Measurements from ENCODE around the gene HS3ST4. TPM values are rescaled to one million over a fixed set of nuclear protein-coding genes. Genes with fewer than 3 reads are reported as not detected.

Gene HS3ST4
- total RNA-seq, 1 experiment from 2014 or later = not detected

DNA sequence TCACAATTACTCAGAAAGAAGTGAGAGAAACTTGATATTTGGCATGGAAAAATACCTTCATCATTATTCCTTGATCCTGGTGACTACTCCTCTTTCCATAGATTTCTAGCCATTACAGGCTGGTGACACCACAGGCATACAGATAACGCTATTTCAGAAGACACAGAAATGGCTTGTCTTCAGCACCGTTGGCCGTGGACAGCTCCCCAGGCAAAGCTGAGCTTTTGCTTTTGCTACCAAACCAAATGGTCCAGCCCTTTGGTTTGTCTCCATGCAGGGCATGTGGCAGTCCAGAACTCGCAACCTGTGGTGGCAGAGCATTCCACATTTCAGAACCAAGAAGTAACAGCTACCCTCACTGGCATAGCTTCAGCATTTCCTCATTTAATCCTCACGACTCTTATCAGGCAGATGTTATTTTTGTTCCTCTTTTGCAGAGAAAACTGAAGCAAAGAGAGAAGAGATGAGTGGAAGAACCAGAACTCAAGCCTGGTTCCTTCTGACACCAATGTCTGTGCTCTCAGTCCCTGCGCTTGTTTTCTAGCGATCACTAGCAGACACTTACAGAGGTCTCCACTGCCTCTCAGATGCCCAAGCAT lies 55.5 kb downstream of the HS3ST4 start:
- no peak overlapping the region for H2AFZ ChIP-seq (ENCODE audit: low read depth, low read length, poor library complexity, severe bottlenecking)
- intact Hi-C loops (cut with micrococcal nuclease) = no loop called here
- H3K9ac ChIP-seq (ENCODE audit: low read length) = no peak overlapping the region
- ChIA-PET POLR2A (no interaction called here), CTCF (no interaction called here), RAD21 (ENCODE audit: low non-redundant PET in 1 of 2, low total read pairs in 2 of 2, uncharacterized antibody in 2 of 2, unreplicated experiment in 2 of 2) (no interaction called here)
- TF ChIP-seq RAD21 (IDR thresholded peaks at IDR 0.05; ENCODE audit: low read depth) (no peak), CEBPB (IDR thresholded peaks at IDR 0.05; ENCODE audit: low read depth) (no peak)
- TF ChIP-seq, protein P1, sequence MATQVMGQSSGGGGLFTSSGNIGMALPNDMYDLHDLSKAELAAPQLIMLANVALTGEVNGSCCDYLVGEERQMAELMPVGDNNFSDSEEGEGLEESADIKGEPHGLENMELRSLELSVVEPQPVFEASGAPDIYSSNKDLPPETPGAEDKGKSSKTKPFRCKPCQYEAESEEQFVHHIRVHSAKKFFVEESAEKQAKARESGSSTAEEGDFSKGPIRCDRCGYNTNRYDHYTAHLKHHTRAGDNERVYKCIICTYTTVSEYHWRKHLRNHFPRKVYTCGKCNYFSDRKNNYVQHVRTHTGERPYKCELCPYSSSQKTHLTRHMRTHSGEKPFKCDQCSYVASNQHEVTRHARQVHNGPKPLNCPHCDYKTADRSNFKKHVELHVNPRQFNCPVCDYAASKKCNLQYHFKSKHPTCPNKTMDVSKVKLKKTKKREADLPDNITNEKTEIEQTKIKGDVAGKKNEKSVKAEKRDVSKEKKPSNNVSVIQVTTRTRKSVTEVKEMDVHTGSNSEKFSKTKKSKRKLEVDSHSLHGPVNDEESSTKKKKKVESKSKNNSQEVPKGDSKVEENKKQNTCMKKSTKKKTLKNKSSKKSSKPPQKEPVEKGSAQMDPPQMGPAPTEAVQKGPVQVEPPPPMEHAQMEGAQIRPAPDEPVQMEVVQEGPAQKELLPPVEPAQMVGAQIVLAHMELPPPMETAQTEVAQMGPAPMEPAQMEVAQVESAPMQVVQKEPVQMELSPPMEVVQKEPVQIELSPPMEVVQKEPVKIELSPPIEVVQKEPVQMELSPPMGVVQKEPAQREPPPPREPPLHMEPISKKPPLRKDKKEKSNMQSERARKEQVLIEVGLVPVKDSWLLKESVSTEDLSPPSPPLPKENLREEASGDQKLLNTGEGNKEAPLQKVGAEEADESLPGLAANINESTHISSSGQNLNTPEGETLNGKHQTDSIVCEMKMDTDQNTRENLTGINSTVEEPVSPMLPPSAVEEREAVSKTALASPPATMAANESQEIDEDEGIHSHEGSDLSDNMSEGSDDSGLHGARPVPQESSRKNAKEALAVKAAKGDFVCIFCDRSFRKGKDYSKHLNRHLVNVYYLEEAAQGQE (IDR thresholded peaks at IDR 0.05; ENCODE audit: low read depth) = peak; percentile 76
- H3K36me3 ChIP-seq (ENCODE audit: control insufficient read depth in 1 of 2, insufficient read depth in 2 of 2, low read length in 2 of 2) = no peaks in the 10 kb centered on the region
- H3K4me1 ChIP-seq (ENCODE audit: control insufficient read depth in 1 of 2, insufficient read depth in 2 of 2, low read length in 2 of 2) = no peaks in the 10 kb centered on the region
- no peak for ATAC-seq
- no peaks in the 10 kb centered on the region for H4K20me1 ChIP-seq (ENCODE audit: insufficient read depth)
- no peaks in the 10 kb centered on the region for H3K9me3 ChIP-seq (ENCODE audit: control insufficient read depth in 1 of 2, insufficient read depth in 1 of 2, low read depth in 1 of 2, low read length in 2 of 2)
- no peak overlapping the region for H3K27ac ChIP-seq (ENCODE audit: low read depth, low read length)
- BruUV-seq (replicated peaks) = no TSS peak
- H3K9me2 ChIP-seq (ENCODE audit: insufficient read depth) = no peaks in the 10 kb centered on the region
- H3K4me2 ChIP-seq (ENCODE audit: low read length) = no peak overlapping the region
- no peaks in the 10 kb centered on the region for H3K79me2 ChIP-seq (ENCODE audit: insufficient read depth, low read length)
- no peak overlapping the region for H3K4me3 ChIP-seq (replicated peaks in 1 of 2; ENCODE audit: low read depth in 1 of 2, low read length in 2 of 2)
- DNase-seq (ENCODE audit: low read depth, low spot score) = no peak
- no peaks in the 10 kb centered on the region for H3K27me3 ChIP-seq (ENCODE audit: insufficient read depth, low read length)

GRCh38 chr16:25748092-25748654 lies 56.4 kb downstream of the HS3ST4 start:
- no peak overlapping the region for H2AFZ ChIP-seq (ENCODE audit: low read depth, low read length, poor library complexity, severe bottlenecking)
- TF ChIP-seq TCF7L2 (IDR thresholded peaks at IDR 0.05; ENCODE audit: borderline replicate concordance, extremely low read depth, insufficient read depth, insufficient read length) = no peak
- TF ChIP-seq SP1 (IDR thresholded peaks at IDR 0.05; ENCODE audit: low read depth) = no peak
- TF ChIP-seq ZNF274 (IDR thresholded peaks at IDR 0.05; ENCODE audit: low read depth, low read length) = no peak
- TF ChIP-seq CTCF (IDR thresholded peaks at IDR 0.05 in 2 of 3, conservative IDR thresholded peaks at IDR 0.05 in 1 of 3; ENCODE audit: borderline replicate concordance in 1 of 3, insufficient read depth in 1 of 3, low read depth in 2 of 3, low read length in 2 of 3) = no peak
- no peak for DNase-seq (ENCODE audit: low read depth, low spot score)
- H3K4me3 ChIP-seq (replicated peaks in 1 of 2; ENCODE audit: low read depth in 1 of 2, low read length in 2 of 2) = no peak overlapping the region
- BruUV-seq (replicated peaks) = no TSS peak
- no peak overlapping the region for H3K9ac ChIP-seq (ENCODE audit: low read length)
- no peaks in the 10 kb centered on the region for H4K20me1 ChIP-seq (ENCODE audit: insufficient read depth)
- intact Hi-C loops (cut with micrococcal nuclease) = no loop called here
- POLR2A ChIA-PET = no interaction called here
- no peaks in the 10 kb centered on the region for H3K27me3 ChIP-seq (ENCODE audit: insufficient read depth, low read length)
- no peak overlapping the region for H3K4me2 ChIP-seq (ENCODE audit: low read length)
- no peaks in the 10 kb centered on the region for H3K4me1 ChIP-seq (ENCODE audit: control insufficient read depth in 1 of 2, insufficient read depth in 2 of 2, low read length in 2 of 2)
- CTCF ChIA-PET = no interaction called here
- no peaks in the 10 kb centered on the region for H3K9me3 ChIP-seq (ENCODE audit: control insufficient read depth in 1 of 2, insufficient read depth in 1 of 2, low read depth in 1 of 2, low read length in 2 of 2)
- H3K27ac ChIP-seq (ENCODE audit: low read depth, low read length) = no peak overlapping the region
- no peaks in the 10 kb centered on the region for H3K9me2 ChIP-seq (ENCODE audit: insufficient read depth)
- no peaks in the 10 kb centered on the region for H3K36me3 ChIP-seq (ENCODE audit: control insufficient read depth in 1 of 2, insufficient read depth in 2 of 2, low read length in 2 of 2)
- no peaks in the 10 kb centered on the region for H3K79me2 ChIP-seq (ENCODE audit: insufficient read depth, low read length)
- RAD21 ChIA-PET (ENCODE audit: low non-redundant PET in 1 of 2, low total read pairs in 2 of 2, uncharacterized antibody in 2 of 2, unreplicated experiment in 2 of 2) = no interaction called here
- no peak for ATAC-seq

Measured in HCT116 (cell line).